T-helper 2 cell treated with Interferon-gamma antibody and Interleukin-4, amounts not matched to agents 5 μg/mL and 100 μg/mL, for 36 hours (primary cell): ENCODE data around the gene ADRM1.

Experiments
- DNase-seq: peaks from one replicate; pipeline ENCODE4 v3.0.0; 2021; ENCODE audit warnings: low spot score
- H3K27ac Mint-ChIP-seq: one replicate; pipeline ENCODE4 v1.8.0; 2021; ENCODE audit warnings: mild to moderate bottlenecking, mixed read lengths
- H3K27me3 Mint-ChIP-seq: one replicate; pipeline ENCODE4 v1.8.0; 2021; ENCODE audit warnings: low read depth, mixed read lengths
- H3K36me3 Mint-ChIP-seq: one replicate; pipeline ENCODE4 v1.8.0; 2021; ENCODE audit warnings: low read depth, mixed read lengths
- H3K4me1 Mint-ChIP-seq: one replicate; pipeline ENCODE4 v1.8.0; 2021; ENCODE audit warnings: low read depth, mixed read lengths
- H3K4me3 Mint-ChIP-seq: one replicate; pipeline ENCODE4 v1.8.0; 2022; ENCODE audit warnings: mild to moderate bottlenecking, moderate library complexity, mixed read lengths
- H3K9me3 Mint-ChIP-seq: one replicate; pipeline ENCODE4 v1.8.0; 2021; ENCODE audit warnings: mixed read lengths

Gene ADRM1

GRCh38 chr20:62302341-62303061 lies at the start of gene ADRM1:
Gene ADRM1 (plus strand): TSS chr20:62302997. CDS start chr20:62303569, 572 bp downstream.
- Mint-ChIP-seq H3K9me3 (no peaks in the 10 kb centered on the region), H3K27me3 (no peaks in the 10 kb centered on the region), H3K27ac (peak within 1 kb of the TSS; percentile 100), H3K4me1 (peaks cover 11% of the 10 kb centered on the region), H3K36me3 (peaks cover 14% of the 10 kb centered on the region), H3K4me3 (peak within 1 kb of the TSS; percentile 98)
- DNase-seq: peak; percentile 99

GRCh38 chr20:62253398-62253797 lies 49.4 kb upstream of the ADRM1 start:
- Mint-ChIP-seq H3K4me3 (no peak overlapping the region), H3K4me1 (no peaks in the 10 kb centered on the region), H3K9me3 (no peaks in the 10 kb centered on the region), H3K36me3 (peaks cover 2% of the 10 kb centered on the region), H3K27me3 (no peaks in the 10 kb centered on the region), H3K27ac (no peak overlapping the region)
- DNase-seq: no peak

GRCh38 chr20:62254021-62254724 lies 48.6 kb upstream of the ADRM1 start:
- no peak for DNase-seq
- H3K27ac Mint-ChIP-seq: no peak overlapping the region
- H3K4me3 Mint-ChIP-seq: no peak overlapping the region
- peaks cover 2% of the 10 kb centered on the region for H3K36me3 Mint-ChIP-seq
- H3K4me1 Mint-ChIP-seq: no peaks in the 10 kb centered on the region
- no peaks in the 10 kb centered on the region for H3K27me3 Mint-ChIP-seq
- no peaks in the 10 kb centered on the region for H3K9me3 Mint-ChIP-seq

- no peaks in the 10 kb centered on the region for H3K9me3 Mint-ChIP-seq
- H3K4me3 Mint-ChIP-seq: no peak overlapping the region
- peaks cover 2% of the 10 kb centered on the region for H3K36me3 Mint-ChIP-seq
- no peak overlapping the region for H3K27ac Mint-ChIP-seq
- no peaks in the 10 kb centered on the region for H3K27me3 Mint-ChIP-seq
- DNase-seq: no peak
- no peaks in the 10 kb centered on the region for H3K4me1 Mint-ChIP-seq
Measured at GRCh38 chr20:62255976-62256375, 46.8 kb upstream of the ADRM1 start.

- H3K27ac Mint-ChIP-seq: no peak overlapping the region
- DNase-seq: no peak
- no peaks in the 10 kb centered on the region for H3K4me1 Mint-ChIP-seq
- no peaks in the 10 kb centered on the region for H3K27me3 Mint-ChIP-seq
- no peaks in the 10 kb centered on the region for H3K9me3 Mint-ChIP-seq
- H3K36me3 Mint-ChIP-seq: peaks cover 5% of the 10 kb centered on the region
- no peak overlapping the region for H3K4me3 Mint-ChIP-seq
Measured at GRCh38 chr20:62258499-62259293, 44.1 kb upstream of the ADRM1 start.

- Mint-ChIP-seq H3K4me3 (no peak overlapping the region), H3K9me3 (no peaks in the 10 kb centered on the region), H3K4me1 (no peaks in the 10 kb centered on the region), H3K27me3 (no peaks in the 10 kb centered on the region), H3K27ac (no peak overlapping the region), H3K36me3 (peaks cover 5% of the 10 kb centered on the region)
- no peak for DNase-seq
Measured at GRCh38 chr20:62259294-62259565, 43.6 kb upstream of the ADRM1 start.

- Mint-ChIP-seq H3K27me3 (no peaks in the 10 kb centered on the region), H3K27ac (no peak overlapping the region), H3K9me3 (no peaks in the 10 kb centered on the region), H3K36me3 (peaks cover 11% of the 10 kb centered on the region), H3K4me3 (no peak overlapping the region), H3K4me1 (no peaks in the 10 kb centered on the region)
- DNase-seq: no peak
Measured at GRCh38 chr20:62262064-62262463, 40.7 kb upstream of the ADRM1 start.

GRCh38 chr20:62263396-62263795 lies 39.4 kb upstream of the ADRM1 start:
- Mint-ChIP-seq H3K9me3 (no peaks in the 10 kb centered on the region), H3K36me3 (peaks cover 14% of the 10 kb centered on the region), H3K4me3 (no peak overlapping the region), H3K27me3 (no peaks in the 10 kb centered on the region), H3K4me1 (no peaks in the 10 kb centered on the region), H3K27ac (no peak overlapping the region)
- no peak for DNase-seq

GRCh38 chr20:62265365-62265764 lies 37.4 kb upstream of the ADRM1 start:
- Mint-ChIP-seq H3K27ac (no peak overlapping the region), H3K36me3 (peaks cover 14% of the 10 kb centered on the region), H3K9me3 (no peaks in the 10 kb centered on the region), H3K4me3 (no peak overlapping the region), H3K4me1 (no peaks in the 10 kb centered on the region), H3K27me3 (no peaks in the 10 kb centered on the region)
- no peak for DNase-seq

GRCh38 chr20:62266340-62266739 lies 36.5 kb upstream of the ADRM1 start:
- Mint-ChIP-seq H3K4me1 (no peaks in the 10 kb centered on the region), H3K27me3 (no peaks in the 10 kb centered on the region), H3K36me3 (peaks cover 14% of the 10 kb centered on the region), H3K27ac (no peak overlapping the region), H3K4me3 (no peak overlapping the region), H3K9me3 (no peaks in the 10 kb centered on the region)
- DNase-seq: no peak

- Mint-ChIP-seq H3K4me1 (no peaks in the 10 kb centered on the region), H3K4me3 (no peak overlapping the region), H3K27me3 (no peaks in the 10 kb centered on the region), H3K9me3 (no peaks in the 10 kb centered on the region), H3K27ac (no peak overlapping the region), H3K36me3 (peaks cover 15% of the 10 kb centered on the region)
- no peak for DNase-seq
Measured at GRCh38 chr20:62266851-62267250, 35.9 kb upstream of the ADRM1 start.

GRCh38 chr20:62267543-62267942 lies 35.3 kb upstream of the ADRM1 start:
- no peaks in the 10 kb centered on the region for H3K9me3 Mint-ChIP-seq
- H3K27me3 Mint-ChIP-seq: no peaks in the 10 kb centered on the region
- H3K27ac Mint-ChIP-seq: no peak overlapping the region
- DNase-seq: no peak
- H3K4me3 Mint-ChIP-seq: no peak overlapping the region
- no peaks in the 10 kb centered on the region for H3K4me1 Mint-ChIP-seq
- H3K36me3 Mint-ChIP-seq: peaks cover 11% of the 10 kb centered on the region

- H3K9me3 Mint-ChIP-seq: no peaks in the 10 kb centered on the region
- no peak overlapping the region for H3K4me3 Mint-ChIP-seq
- no peak for DNase-seq
- no peaks in the 10 kb centered on the region for H3K27me3 Mint-ChIP-seq
- no peak overlapping the region for H3K27ac Mint-ChIP-seq
- H3K36me3 Mint-ChIP-seq: peaks cover 16% of the 10 kb centered on the region
- H3K4me1 Mint-ChIP-seq: no peaks in the 10 kb centered on the region
Measured at GRCh38 chr20:62268228-62268900, 34.4 kb upstream of the ADRM1 start.

GRCh38 chr20:62269378-62269777 lies 33.4 kb upstream of the ADRM1 start:
- no peaks in the 10 kb centered on the region for H3K27me3 Mint-ChIP-seq
- no peak for DNase-seq
- H3K4me1 Mint-ChIP-seq: no peaks in the 10 kb centered on the region
- no peak overlapping the region for H3K27ac Mint-ChIP-seq
- peaks cover 24% of the 10 kb centered on the region for H3K36me3 Mint-ChIP-seq
- H3K9me3 Mint-ChIP-seq: no peaks in the 10 kb centered on the region
- no peak overlapping the region for H3K4me3 Mint-ChIP-seq
